ENCODE data around the gene RNASE7. TPM values are rescaled to one million over a fixed set of nuclear protein-coding genes. Genes with fewer than 3 reads are reported as not detected.
"Not testable (repeated sequence)": the region's sequence is repeated elsewhere in the genome, so short reads cannot be mapped to it uniquely, and the experiment has no call there.

Gene RNASE7
- polyA plus RNA-seq (ENCODE audit: insufficient read length): 0.14 TPM

DNA sequence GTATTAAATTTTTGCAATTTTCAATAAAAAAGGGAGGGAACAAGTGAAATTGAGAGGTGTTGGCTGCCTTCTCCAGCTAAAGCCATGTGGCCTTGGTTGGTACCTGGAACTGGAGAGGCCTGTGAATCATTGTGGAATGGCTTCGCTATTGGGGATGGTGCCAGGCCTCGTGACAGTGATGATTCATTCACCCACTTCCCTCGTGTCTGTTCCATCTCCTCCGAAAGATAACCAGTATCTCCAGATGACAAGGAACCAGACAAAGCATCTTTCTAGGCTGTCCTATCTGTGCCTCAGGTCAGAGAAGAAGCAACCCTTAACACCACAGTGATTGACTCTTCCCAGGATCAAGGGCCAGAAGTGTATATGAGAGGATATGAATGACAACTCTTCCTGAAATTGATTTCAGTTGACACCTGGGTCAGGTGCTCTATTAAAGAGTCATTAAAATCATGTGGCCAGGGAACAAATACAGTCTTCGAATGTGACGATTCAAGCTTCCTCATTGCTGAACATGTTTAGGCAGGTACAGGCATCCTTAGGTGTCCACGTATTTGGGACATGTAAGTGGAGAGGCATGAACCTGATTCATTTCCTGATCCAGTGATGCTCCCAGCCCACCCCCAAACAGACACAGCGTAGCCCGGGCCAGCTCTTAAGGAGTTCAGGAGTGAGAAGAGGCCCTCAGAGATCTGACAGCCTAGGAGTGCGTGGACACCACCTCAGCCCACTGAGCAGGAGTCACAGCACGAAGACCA lies at the start of gene RNASE7:
Gene RNASE7, plus strand, starts transcription at position 687 of the 758 bp plus-strand sequence. CDS start 631 bp downstream, outside the sequence.
- DNase-seq: no peak

GRCh38 chr14:20996521-20996920 lies 45.6 kb upstream of the RNASE7 start:
- no peak for DNase-seq

GRCh38 chr14:20997115-20997514 lies 45.0 kb upstream of the RNASE7 start:
- DNase-seq: no peak

DNA sequence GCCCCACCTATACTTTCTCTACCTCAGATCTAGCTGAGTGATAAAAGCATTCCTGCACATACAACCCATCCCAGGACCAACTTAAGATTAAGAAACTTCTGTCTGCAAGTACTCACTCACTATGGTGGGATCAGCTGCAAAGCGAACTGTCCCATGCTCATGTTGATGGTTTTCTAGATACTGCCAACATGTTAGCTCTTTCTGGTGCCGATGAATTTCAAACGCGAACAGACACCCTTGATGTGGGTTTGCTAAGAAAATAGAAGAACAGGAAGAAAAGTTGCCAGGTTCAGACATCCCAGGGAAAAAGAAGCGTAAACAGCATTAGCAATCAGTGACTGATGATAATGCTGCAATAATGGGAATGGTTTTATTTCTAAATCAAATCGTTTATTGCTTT lies 44.6 kb upstream of the RNASE7 start:
- DNase-seq: no peak

DNA sequence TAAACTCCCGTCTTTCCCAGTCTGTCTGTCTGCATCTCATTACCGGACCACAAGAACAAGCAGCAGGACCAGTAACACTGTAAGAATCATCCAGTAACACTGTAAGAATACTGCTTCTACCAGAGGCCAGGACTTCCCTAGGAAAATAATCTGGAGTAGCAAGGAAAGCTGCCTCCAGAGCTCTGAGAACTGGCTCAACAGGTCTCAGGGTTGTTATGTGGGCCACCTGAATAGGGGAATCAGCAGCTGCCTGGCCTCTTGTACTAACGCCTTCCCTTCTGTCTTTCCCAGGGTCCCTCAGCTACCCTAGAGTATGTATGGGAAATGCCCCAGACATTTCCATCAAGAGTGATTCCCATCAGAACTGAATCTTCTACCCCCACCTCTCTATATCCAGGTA lies 44.0 kb upstream of the RNASE7 start:
- DNase-seq: no peak

- no peak for DNase-seq
Observed at GRCh38 chr14:20998674-20999366, 43.3 kb upstream of the RNASE7 start, which contains the start of gene SLC39A2. Gene SLC39A2, plus strand, starts transcription at chr14:20999293. Its CDS starts 154 bp downstream, at chr14:20999447.

DNA sequence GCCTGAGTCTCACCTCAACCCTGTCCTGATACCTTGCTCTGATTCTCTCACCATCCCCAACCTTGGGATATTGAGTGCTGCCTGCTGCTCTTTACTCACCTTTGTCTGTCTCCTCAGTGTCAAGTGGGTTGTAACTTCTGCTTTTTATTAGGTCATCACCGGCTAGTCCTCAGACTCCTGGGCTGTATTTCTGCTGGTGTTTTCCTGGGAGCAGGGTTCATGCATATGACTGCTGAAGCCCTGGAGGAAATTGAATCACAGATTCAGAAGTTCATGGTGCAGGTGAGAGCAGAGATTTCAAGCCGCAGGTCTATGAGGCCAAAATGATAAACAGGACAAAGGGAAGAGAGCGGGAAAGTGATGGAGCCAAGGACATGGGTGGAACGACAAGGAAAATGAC lies 42.6 kb upstream of the RNASE7 start:
- no peak for DNase-seq

DNA sequence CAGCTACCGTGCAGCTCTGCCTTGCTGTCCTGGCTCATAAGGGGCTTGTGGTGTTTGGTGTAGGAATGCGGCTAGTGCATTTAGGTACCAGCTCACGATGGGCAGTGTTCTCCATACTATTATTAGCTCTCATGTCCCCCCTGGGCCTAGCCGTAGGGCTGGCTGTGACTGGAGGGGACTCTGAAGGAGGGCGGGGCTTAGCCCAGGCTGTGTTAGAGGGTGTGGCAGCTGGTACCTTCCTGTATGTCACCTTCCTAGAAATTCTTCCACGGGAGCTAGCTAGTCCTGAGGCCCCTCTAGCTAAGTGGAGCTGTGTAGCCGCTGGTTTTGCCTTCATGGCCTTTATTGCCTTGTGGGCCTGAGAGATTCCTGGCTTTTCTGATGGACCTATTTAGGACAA lies 40.9 kb upstream of the RNASE7 start:
- no peak for DNase-seq

DNA sequence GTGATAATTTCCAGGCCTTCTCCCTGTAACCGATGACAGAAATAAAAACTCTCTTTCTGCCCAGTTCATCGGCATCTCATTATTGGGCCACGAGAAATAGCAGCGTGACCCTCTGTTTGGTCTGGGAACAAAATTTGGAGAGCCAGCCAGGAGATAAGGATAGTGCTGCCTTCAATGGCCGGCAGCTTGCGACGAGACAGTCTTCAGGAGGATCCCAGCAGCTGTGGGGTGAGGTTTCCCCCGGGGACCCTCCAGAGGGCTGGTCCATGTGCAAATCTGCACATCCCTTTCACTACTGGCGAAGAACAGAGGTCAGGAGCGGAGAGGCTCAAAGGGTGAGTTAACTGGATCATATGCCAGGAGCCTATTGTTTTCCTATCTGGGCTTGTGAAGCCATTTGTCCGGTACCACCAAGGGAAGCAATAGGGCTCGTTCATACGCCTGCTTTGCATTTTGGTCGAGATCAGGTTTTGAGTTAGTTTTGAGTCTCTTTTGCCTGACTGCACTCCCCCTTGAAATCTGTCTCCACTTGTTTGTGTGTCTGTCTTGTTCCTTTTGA lies 38.3 kb upstream of the RNASE7 start:
- DNase-seq: no peak

- not testable (repeated sequence) for DNase-seq
Observed at GRCh38 chr14:21009721-21010120, 32.4 kb upstream of the RNASE7 start.

- no peak for DNase-seq
Observed at GRCh38 chr14:21011136-21011535, 31.0 kb upstream of the RNASE7 start.

- DNase-seq: peak; percentile 88
Observed at GRCh38 chr14:21014761-21015190, 27.4 kb upstream of the RNASE7 start.

DNA sequence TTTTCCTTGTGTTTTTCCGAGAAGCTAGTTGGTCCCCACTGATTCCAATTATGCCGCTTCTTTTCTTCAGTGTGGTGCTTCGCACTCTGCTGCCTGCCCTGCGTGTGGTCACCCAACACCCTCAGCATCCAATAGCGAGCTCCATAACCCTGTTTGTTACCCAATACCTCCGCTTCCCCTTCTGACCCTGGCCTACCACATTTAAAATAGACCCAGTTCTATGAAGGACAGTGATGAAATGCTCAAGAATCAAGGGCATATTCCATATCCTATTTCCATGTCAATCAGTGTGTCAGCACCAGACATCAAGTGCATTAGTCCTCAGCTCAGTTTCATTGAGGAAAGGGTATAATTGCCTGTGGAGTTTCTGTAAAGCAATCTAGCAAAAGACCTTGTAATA lies 26.9 kb upstream of the RNASE7 start:
- no peak for DNase-seq

- no peak for DNase-seq
Observed at GRCh38 chr14:21016413-21017190, 25.6 kb upstream of the RNASE7 start.

DNA sequence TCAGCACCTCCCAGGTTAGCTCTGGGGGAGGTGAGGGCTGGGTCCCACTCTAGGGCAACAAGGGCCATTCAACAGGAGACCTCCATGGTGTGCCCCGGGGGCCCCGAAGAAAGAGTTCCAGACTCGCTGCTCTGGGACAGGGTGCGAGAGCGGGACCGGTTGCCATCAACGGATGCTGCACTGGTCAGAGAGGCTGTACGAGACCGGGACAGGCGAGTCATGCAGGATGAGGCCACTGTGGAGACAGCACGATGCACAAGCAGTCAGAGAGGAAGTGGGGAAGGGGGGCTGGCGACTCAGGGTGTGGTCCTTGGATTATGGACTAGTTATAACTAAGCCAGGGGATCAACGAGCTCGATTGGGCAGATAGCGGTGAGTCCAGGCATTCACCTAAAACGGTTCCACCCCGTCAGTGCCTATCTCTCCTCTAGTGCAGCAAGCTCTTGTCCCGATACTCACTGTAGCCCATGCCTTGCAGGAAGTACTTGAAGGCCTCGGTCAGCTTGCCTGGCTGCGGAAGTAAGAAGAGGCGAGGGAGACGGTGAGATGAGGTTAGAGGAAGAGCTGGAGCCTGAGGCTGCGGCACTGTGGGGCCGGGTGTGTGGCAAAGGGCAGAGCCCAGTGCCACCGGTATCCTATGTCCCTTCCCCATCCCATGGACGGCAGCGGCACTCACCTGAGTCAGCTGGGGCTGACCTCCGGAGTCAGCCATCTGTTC lies 24.5 kb upstream of the RNASE7 start:
- DNase-seq: no peak

DNA sequence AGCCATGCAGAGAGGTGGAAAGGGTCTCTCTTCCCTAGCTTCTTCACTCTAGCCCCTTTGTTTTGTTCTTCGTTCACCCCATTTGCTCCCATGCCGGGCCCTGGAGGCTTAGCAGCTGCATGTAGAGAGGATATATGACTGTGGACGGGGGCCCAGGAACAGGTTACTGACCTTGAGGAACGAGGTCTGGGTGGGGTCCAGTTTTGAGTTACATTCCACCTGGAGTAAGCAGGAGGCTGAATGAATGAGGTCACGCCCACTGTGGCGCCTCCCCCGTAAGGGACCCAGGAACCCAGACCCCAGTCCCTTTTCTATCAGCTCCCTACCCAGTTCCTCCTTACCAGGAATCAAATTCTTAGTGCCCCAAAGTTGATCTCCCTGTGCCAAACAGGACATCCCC lies 23.9 kb upstream of the RNASE7 start:
- no peak for DNase-seq

DNA sequence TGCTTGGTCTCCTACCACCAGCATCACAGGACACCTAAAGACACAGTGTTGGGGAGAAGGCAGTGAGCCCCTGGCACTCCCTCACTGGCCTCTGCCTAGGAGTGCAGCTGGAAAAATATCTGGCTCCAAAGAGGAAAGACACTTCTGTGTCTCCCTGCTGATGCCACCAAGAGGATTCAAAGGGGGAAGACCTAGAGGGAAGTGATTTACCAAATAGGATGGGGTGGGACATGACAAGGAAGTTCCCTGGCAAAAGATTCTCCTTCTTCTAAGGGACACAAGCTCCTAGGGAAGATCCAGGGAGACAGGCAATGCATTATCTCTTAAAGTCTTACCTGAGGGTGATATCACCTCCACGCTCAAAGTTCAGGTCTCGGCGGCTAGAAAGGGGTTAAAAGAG lies 23.4 kb upstream of the RNASE7 start:
- DNase-seq: no peak

- no peak for DNase-seq
Observed at GRCh38 chr14:21019366-21019765, 22.8 kb upstream of the RNASE7 start.

DNA sequence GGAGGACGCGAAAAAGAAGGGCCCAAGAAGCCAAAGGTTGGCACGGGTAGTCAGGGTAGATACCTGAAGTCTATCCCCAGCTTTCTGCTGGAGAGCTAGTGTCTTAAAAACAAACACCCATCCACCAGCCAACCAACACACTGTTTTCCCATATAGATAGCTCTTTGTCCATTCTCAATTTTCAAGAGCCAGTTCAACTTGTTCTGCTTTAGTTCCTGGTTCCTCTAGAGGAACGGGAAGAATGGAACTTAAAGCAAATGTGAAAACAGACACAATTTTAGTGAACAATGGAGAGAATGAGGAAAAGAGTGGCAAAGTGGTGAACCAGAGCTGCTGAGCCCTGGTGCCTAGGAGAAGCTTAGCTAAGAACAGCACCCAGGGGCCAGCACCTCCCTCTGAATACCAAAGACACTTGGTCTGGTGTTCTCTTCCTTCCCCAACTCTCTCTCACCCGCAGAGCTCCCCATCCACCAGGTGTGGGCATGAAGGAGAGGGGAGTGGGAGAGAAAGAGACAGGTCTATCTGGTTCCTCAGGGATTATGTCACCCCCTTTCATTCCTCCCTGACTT lies 21.1 kb upstream of the RNASE7 start:
- no peak for DNase-seq

DNA sequence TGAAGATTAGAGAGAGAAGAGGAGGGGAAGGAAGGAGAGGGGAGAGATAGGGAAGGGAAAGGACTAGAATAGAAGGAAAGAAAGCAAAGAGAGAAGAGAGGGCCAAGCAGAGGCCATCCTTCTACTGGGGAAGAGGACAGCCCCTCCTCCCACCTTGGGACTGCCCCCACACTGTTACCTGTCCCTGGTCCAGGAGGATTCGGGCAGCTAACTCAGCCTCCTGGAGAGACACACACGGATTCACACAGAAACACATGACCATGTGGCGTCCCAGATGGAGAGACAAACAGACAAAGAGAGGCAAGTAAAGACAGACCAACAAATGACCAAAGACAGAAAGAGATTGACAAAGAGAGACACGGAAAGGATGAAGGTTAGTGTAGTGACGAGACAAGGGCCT lies 19.5 kb upstream of the RNASE7 start:
- DNase-seq: no peak

DNA sequence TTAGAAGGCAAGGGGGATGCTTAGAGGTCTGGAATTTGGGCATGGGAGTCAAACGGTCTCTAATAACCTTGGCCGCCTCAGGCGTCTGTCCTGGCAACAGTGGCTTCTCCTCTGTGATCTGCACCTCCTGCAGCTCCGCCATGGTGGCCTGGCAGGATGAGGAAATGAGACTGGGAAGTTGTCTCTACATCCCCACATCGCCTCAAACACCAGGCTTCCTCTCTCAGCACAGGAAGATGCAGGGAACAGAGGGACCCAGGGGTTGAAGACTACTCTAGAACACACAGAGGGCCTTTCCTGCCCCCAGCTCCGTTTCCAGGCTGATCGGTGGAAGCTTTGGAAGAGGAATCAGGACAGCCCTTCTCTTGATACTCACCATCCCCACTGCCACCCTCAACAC lies 19.0 kb upstream of the RNASE7 start:
- no peak for DNase-seq

Measured in hindlimb muscle (tissue), 1 donor.